Measurements from ENCODE around the gene SLC35F3. TPM values are rescaled to one million over a fixed set of nuclear protein-coding genes. Genes with fewer than 3 reads are reported as not detected.

The SLC35F3 gene
- polyA plus RNA-seq, 1 donor from 2014 or later, result 13.9 TPM

- H3K9ac ChIP-seq (ENCODE audit: low read length), result no peak overlapping the region
- TF ChIP-seq REST (IDR thresholded peaks at IDR 0.05; ENCODE audit: borderline replicate concordance), result no peak
- TF ChIP-seq TAF1 (IDR thresholded peaks at IDR 0.05; ENCODE audit: low read depth), result no peak
- no peak for TF ChIP-seq EP300 (conservative IDR thresholded peaks at IDR 0.05; ENCODE audit: poor library complexity, severe bottlenecking)
- no peak for TF ChIP-seq MXI1 (conservative IDR thresholded peaks at IDR 0.05; ENCODE audit: poor library complexity, severe bottlenecking)
- no peak for TF ChIP-seq POLR2AphosphoS5 (IDR thresholded peaks at IDR 0.05)
- no peaks in the 10 kb centered on the region for H3K9me3 ChIP-seq (ENCODE audit: low read length)
- H3K27ac ChIP-seq (ENCODE audit: low read length), result no peak overlapping the region
- peaks cover 4% of the 10 kb centered on the region for H3F3A ChIP-seq (ENCODE audit: insufficient read depth, low read length, poor library complexity, severe bottlenecking)
- no peak overlapping the region for H2AFZ ChIP-seq (ENCODE audit: low read depth, low read length)
- H3K27me3 ChIP-seq (ENCODE audit: insufficient read depth, low read depth, low read length), result no peaks in the 10 kb centered on the region
- no peak overlapping the region for H3K4me3 ChIP-seq (ENCODE audit: low read length)
- no peaks in the 10 kb centered on the region for H3K9me2 ChIP-seq (ENCODE audit: insufficient read depth, low read length)
- H3K36me3 ChIP-seq (ENCODE audit: insufficient read depth, low read length), result no peaks in the 10 kb centered on the region
- H3K4me2 ChIP-seq (ENCODE audit: low read length), result no peak overlapping the region
- no peaks in the 10 kb centered on the region for H4K20me1 ChIP-seq (ENCODE audit: insufficient read depth)
- H3K79me2 ChIP-seq (replicated peaks; ENCODE audit: insufficient read depth, low read length), result no peaks in the 10 kb centered on the region
Measured at GRCh38 chr1:234108921-234109320, 204.4 kb downstream of the SLC35F3 start.

- no peak overlapping the region for H2AFZ ChIP-seq (ENCODE audit: low read depth, low read length)
- no peak overlapping the region for H3K4me3 ChIP-seq (ENCODE audit: low read length)
- H3K9me2 ChIP-seq (ENCODE audit: insufficient read depth, low read length), result no peaks in the 10 kb centered on the region
- no peaks in the 10 kb centered on the region for H3K79me2 ChIP-seq (replicated peaks; ENCODE audit: insufficient read depth, low read length)
- H3F3A ChIP-seq (ENCODE audit: insufficient read depth, low read length, poor library complexity, severe bottlenecking), result peaks cover 4% of the 10 kb centered on the region
- H3K4me2 ChIP-seq (ENCODE audit: low read length), result no peak overlapping the region
- no peak for TF ChIP-seq EP300 (conservative IDR thresholded peaks at IDR 0.05; ENCODE audit: poor library complexity, severe bottlenecking)
- no peak overlapping the region for H3K27ac ChIP-seq (ENCODE audit: low read length)
- H3K36me3 ChIP-seq (ENCODE audit: insufficient read depth, low read length), result no peaks in the 10 kb centered on the region
- no peaks in the 10 kb centered on the region for H3K9me3 ChIP-seq (ENCODE audit: low read length)
- no peak overlapping the region for H3K9ac ChIP-seq (ENCODE audit: low read length)
- H4K20me1 ChIP-seq (ENCODE audit: insufficient read depth), result no peaks in the 10 kb centered on the region
- no peaks in the 10 kb centered on the region for H3K27me3 ChIP-seq (ENCODE audit: insufficient read depth, low read depth, low read length)
Measured at GRCh38 chr1:234109840-234110239, 205.4 kb downstream of the SLC35F3 start.

GRCh38 chr1:234111458-234112142 is 207.1 kb downstream of the SLC35F3 start:
- H4K20me1 ChIP-seq (ENCODE audit: insufficient read depth), result no peaks in the 10 kb centered on the region
- no peak overlapping the region for H3K27ac ChIP-seq (ENCODE audit: low read length)
- H3K4me2 ChIP-seq (ENCODE audit: low read length), result no peak overlapping the region
- H2AFZ ChIP-seq (ENCODE audit: low read depth, low read length), result no peak overlapping the region
- H3K4me3 ChIP-seq (ENCODE audit: low read length), result no peak overlapping the region
- H3K9ac ChIP-seq (ENCODE audit: low read length), result no peak overlapping the region
- no peaks in the 10 kb centered on the region for H3K27me3 ChIP-seq (ENCODE audit: insufficient read depth, low read depth, low read length)
- H3K36me3 ChIP-seq (ENCODE audit: insufficient read depth, low read length), result no peaks in the 10 kb centered on the region
- H3K9me3 ChIP-seq (ENCODE audit: low read length), result no peaks in the 10 kb centered on the region
- no peaks in the 10 kb centered on the region for H3K79me2 ChIP-seq (replicated peaks; ENCODE audit: insufficient read depth, low read length)
- no peaks in the 10 kb centered on the region for H3K9me2 ChIP-seq (ENCODE audit: insufficient read depth, low read length)
- peaks cover 4% of the 10 kb centered on the region for H3F3A ChIP-seq (ENCODE audit: insufficient read depth, low read length, poor library complexity, severe bottlenecking)
- TF ChIP-seq RAD21 (conservative IDR thresholded peaks at IDR 0.05) (peak; percentile 72), REST (IDR thresholded peaks at IDR 0.05; ENCODE audit: borderline replicate concordance) (no peak), SMC3 (conservative IDR thresholded peaks at IDR 0.05; ENCODE audit: poor library complexity) (peak; percentile 81), TAF1 (IDR thresholded peaks at IDR 0.05; ENCODE audit: low read depth) (no peak), CTCF (IDR thresholded peaks at IDR 0.05; ENCODE audit: poor library complexity, severe bottlenecking) (peak; percentile 67)
